M059J (cell line): ENCODE results near the gene TNIP2. TPM values are rescaled to one million over a fixed set of nuclear protein-coding genes. Genes with fewer than 3 reads are reported as not detected.

Experiments
- DNase-seq: peaks from one replicate; pipeline ENCODE4 v3.0.0-alpha.2; 2012; ENCODE audit warnings: low read depth
- total RNA-seq: library from RNA; depleted of rRNA; stranded (reverse); fragments of >200 nt; shearing (Covaris generic); gene quantifications from 2 replicates; pipeline ENCODE4 v1.2.3, GENCODE V29; 2014; rRNA removed

Gene TNIP2
- total RNA-seq, 1 experiment from 2014 or later = 49.4 TPM

DNA sequence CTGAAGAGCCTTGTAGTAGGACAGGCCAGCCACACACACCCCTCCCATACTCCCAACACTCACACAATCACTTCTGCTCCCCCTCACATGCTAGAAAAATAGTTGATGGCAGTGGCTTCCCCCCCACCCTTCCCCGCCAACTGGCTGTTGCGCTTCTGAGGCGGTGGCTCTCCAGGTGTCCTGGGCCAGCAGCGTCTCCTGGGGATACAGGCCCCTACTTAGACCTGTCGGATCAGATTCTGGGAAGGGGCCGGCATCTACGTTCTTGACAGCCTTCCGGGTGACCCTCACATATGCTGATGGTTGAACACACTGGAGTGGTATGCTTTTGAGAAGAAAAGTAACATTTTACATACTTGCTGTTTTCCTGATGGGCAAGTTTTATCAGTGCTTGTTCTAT lies 39.9 kb downstream of the TNIP2 start:
- DNase-seq = no peak

DNA sequence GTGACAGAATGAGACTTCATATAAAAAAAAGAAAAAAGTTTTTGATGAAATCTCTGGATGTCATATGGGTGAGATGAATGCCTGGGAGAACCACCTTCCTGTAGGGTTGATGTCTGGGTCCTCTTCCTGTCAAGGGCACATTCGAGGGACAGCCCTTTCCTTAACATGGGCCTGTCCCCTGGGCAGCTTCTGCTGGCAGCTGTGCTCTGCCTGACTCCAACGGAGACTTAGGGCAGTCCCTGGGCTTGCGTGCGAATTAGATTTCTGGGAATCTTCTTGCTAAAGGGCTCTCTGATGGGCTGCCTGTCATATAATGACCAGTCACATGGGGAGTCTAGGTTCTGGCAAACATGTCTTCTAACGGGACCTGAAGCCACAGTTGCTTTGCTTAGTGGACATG lies 40.7 kb downstream of the TNIP2 start:
- no peak for DNase-seq

DNA sequence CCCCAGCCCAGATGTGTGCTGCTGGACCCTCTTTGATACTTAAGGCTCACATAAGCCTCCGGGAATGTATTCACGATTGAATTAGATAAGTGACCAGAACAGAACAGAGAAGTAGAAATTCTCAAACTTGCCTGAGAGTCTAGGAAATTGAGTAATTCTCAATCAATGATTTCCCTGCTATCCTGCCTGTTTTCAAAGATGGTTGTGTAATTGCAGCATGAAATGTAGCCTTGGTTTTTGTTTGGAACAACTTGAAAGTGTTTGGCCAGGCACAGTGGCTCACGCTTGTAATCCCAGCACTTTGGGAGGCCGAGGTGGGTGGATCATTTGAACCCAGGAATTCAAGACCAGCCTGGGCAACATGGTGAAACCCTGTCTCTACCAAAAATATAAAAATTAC lies 41.2 kb downstream of the TNIP2 start:
- no peak for DNase-seq

DNA sequence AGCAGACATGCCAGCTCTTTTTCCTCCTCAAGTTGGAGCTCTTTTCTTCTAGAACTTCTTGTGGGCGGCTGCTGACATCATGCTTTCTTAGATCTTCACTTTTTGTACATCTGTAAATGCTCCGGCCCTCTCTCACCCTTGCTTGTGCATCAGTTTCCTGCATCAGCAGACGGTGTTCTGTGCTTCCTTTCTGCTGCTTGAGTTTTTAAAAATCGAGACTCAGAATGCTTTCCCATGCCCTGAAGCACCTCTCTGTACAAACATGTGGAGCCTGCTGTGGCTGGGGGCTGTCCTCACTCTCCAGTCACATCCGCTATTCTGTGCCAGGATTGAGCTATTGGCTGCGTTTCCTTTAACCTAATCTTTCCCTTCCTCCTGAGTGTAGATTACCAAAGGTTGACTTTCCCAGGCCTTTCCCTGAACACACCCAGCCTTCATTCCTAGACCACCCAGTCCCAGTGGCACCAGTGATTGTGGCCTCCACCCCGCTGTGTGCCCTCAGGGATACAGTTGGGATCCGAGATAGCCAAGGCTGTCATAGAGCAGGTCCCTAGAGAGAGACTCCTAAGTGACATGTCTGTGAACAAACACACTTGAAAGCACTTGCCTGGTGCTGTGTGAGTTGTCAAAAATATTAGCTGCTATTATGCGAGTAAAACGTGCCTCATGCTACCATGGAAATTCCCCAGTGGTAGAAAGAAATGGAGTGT lies 41.9 kb downstream of the TNIP2 start:
- DNase-seq = no peak

DNA sequence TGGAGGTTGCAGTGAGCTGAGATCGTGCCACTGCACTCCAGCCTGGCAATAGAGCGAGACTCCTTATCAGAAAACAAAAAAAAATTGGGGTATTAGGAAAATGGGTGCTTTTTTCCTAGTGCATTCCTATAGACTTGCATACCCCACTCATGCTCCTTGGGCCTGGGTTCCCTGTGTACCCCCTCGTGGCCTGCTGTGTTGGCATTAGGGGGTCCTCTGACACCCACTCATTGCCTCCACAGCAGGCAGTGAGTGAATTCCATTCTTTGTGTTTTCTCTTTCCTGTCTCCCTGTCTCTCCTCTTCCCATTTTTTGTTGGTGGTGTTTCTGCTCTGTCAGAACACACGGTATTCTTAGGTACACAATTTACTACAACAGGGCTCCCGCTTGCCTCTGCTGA lies 42.8 kb downstream of the TNIP2 start:
- no peak for DNase-seq

DNA sequence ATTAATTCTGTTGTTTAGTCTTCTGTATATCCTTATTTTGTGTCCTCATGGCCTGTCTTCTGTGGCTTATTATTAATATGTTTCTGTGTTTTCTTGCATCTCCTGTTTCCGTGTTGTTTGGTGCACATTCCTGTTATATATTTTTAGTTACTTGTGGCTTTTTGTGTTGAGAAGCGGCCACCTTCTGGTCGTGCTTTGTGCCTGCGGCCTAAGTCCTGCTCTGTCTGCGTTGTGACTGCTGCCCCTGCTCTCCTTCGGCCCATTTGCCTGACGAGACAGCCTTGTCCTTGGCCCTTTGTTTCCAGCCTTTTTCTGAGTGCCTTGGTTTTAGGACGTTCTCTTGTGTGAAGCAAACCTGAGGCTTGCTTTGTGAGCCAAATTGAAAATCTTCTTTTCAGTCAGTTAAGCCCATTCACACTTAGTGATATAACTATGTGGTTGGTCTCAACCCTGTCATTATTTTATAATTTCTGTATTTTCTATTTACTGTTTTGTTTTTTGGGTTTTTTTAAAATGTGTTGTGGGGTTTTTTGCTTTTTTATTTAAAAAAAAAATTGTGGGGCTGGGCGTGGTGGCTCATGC lies 43.8 kb downstream of the TNIP2 start:
- DNase-seq = no peak

DNA sequence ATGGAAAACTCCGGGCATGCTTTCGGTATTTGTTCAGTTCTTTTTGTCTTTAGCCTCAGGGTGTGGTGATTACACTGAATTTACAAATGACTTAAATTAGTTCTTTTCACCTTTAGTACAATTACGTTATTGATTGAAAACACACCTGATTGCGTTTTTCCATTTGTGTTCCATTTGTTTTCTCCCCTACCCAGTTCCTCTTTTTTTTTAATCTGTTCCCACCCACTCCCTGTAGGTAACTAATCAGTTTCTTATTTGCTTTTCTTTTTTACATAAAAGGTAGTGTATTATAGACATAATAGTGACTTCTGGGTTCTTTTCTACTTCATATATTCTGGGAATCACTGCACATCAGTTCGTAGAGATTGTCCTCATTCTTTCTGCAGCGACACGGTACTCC lies 53.4 kb downstream of the TNIP2 start:
- DNase-seq = no peak

DNA sequence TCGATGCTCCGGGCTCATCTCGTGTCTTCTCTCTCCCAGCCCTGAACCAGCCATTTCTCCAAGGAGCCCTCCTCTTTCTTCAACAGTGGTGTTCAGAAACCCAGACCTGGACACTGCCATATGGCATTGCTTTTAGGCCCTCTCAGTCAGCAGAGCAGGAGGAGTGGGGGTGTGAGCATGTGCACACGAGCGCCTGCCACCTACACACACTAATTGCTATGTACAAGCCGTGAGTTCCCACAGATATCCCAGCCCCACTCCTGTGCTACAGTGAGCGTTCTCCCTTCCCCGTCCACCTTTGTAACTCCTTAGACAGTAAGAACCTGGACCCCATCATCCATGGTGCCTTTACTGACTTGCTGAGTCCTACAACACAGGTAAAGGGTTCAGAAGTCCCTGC lies 53.8 kb downstream of the TNIP2 start:
- DNase-seq = no peak

DNA sequence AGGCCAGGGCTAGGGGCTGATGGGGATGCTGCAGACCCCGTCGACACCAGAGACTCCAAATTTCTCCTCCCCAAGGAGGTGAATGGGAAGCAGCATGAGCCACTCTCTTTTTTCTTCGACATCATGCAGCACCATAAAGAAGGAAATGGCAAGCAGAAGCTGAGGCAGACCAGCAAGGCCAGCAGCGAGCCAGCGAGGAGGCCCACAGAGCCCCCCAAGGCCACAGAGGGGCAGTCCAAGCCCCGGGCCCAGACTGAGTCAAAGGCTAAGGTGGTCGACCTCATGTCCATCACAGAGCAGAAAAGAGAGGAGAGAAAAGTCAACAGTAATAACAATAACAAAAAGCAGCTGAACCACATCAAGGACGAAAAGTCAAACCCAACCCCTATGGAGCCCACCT lies 56.1 kb downstream of the TNIP2 start:
- no peak for DNase-seq

DNA sequence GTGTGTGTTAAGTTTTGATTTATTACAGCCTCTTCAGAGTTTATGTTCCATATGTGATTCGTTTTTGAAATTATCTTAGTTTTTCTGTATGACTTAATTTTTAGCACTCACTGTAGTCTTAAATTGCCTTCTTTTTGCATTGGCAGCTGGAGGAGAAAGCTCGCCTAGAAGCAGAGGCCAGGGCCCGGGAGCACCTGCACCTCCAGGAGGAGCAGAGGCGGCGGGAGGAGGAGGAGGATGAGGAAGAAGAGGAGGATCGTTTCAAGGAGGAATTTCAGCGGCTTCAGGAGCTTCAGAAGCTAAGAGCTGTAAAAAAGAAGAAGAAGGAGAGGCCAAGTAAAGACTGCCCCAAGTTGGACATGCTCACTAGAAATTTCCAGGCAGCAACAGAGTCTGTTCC lies 56.6 kb downstream of the TNIP2 start:
- DNase-seq = no peak

DNA sequence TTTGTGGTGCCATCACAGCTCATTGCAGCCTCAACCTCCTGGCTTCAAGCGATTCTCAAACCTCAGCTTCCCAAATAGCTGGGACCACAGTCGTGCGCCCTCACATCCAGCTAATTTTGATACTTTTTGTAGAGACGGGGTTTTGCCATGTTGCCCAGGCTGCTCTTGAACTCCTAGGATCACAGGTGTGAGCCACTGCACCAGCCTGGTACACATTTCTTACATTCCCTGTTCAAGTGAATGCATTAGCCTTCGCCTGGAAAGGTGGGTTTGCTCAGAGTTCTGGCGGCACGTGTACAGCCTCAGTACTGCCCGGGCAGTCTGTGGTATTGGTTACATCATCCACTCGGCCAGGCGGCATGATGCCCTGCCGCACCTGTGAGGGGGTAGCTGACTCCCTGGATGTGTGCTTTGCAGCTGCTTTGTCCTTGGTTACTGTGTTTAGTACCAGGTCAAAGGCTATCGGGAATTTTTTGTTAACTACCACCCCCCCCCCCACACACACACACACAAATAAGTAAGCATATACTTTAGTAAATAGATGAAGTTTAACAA lies 57.1 kb downstream of the TNIP2 start:
- DNase-seq = no peak

DNA sequence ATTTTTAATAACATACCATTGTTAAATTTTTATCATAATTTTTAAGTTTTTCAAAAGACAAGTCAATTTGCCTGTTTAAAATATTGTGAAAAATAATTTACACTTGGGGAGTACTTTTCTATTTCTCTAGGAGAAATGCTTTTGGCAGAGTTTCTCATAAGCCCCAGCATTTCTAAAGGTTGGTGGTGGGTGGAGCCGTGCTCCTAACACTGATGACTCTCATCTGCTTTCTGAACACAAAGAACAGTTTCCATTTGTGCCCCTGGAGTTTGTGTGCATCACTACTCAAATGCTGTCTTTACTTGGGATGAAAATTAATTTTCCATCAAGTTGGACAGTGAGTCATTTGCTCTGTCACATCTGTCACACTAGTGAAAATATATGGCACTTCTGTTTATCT lies 57.6 kb downstream of the TNIP2 start:
- no peak for DNase-seq

DNA sequence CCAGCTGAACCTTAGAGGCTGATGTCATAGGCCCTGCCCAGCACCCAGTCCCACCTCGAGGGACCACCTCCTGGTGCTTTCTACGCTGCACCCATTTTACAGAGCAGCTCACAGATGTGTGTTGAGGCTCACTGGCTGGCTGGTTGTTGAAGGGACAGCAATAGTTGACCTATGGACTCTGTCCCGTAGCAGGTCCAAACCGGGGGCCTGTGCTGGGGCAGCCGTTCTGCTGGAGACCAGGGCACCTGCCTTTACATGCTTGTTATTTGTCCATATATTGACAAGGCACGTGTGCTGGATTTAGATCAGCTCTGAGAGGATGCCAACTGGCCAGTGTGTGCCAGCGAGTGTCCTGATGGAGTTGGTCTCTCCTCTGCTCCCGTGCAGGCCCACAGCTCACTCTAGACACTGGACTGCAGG lies 58.1 kb downstream of the TNIP2 start:
- no peak for DNase-seq

DNA sequence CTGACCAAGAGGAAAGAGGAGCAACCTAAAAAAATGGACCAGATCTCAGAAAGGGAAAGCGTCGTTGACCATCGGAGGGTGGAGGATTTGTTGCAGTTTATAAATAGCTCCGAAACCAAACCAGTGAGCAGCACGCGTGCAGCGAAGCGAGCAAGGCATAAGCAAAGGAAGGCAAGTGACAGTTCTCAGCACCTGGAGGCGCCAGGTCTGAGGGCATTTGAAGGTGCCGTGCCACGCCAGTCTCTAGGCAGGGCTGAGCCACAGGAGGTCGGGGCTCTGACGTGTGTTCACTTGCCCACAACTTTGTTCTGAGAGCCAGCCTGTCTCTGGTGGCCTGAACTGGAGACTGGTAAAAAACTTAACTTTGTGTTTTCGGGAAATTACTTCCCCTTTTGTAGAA lies 59.7 kb downstream of the TNIP2 start:
- DNase-seq = no peak

DNA sequence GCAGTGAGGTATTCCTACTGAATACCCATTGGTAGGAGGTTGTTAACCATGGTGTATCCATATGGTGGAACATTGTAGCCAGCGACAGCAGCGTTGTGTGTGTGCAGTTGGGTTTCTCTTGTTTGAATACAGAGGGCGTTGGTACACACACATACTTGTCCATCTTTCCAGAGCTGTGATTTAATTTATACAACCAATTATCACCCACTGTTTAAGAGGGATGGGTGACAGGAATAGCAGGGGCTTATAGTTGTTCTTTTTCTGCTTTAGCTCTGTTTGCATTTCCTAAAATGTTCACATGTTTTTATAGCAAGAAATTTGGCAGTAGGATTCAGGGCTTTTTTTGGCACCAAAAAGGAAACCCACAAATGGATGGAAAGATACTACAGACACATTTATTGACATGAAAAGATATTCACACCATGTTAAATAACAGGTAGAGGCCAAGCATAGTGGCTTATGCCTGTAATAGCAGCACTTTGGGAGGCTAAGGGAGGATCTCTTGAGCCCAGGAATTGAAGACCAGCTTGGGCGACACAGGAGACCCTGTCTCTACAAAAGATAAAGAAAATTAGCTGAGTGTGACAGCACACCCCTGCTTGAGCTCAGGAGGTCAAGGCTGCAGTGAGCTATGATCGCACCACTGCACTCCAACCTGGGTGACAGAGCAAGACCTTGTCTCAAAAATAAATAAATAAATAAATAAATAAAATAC lies 60.6 kb downstream of the TNIP2 start:
- DNase-seq = no peak

DNA sequence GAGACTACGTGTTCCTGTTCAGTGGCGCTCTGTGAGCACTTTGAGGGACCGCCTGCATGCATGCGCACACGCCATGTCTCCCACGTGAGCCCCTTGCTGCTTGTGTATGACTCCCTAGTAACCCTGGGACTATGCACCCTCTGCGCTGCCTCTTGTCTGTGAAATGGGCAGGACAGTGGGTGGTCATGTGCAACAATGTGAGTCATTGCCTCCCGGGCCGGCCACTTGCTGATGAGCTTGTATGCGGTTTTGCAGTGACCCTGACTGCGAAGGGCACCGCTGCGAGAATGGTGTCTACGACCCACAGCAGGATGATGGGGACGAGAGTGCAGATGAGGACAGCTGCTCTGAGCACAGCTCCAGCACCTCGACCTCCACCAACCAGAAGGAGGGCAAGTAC lies 61.4 kb downstream of the TNIP2 start:
- peak; percentile 27 for DNase-seq

DNA sequence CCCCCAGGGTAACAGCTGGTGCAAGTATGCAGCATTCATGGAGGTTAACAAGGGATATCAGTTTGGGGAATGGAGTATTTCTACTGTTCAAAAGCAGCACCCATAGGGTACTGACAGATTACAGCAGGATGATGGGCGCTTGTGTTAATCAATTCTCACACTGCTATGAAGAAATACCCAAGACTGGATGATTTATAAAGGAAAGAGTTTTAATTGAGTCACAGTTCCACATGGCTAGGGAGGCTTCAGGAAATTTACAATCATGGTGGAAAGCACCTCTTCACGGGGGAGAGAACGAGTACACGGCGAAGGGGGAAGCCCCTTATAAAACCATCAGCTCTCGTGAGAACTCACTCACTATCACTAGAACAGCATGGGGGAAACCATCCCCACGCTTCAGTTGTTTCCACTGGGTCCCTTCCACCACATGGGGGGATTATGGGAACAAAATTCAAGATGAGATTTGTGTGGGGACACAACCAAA lies 64.1 kb downstream of the TNIP2 start:
- DNase-seq = no peak

Other genes starting within 250 kb of the TNIP2 start
- 8.2 and 12.7 TPM in 2 replicates for gene FAM193A, start 219.7 kb downstream of the TNIP2 start, total RNA-seq
- 18.7 and 28.7 TPM in 2 replicates for gene SH3BP2, start 36.7 kb upstream of the TNIP2 start, total RNA-seq
- gene ADD1, start 87.5 kb upstream of the TNIP2 start, total RNA-seq = 143 and 193 TPM in 2 replicates
- 12.3 and 18.0 TPM in 2 replicates for gene NOP14, start 207.1 kb upstream of the TNIP2 start, total RNA-seq
- gene GRK4, start 207.2 kb upstream of the TNIP2 start, total RNA-seq = 0.74 and 2.5 TPM in 2 replicates